ENCODE measurements around the gene E2F4.

Gene E2F4
- total RNA-seq, result 109 to 207 (median 129) reads per million in 4 experiments

DNA sequence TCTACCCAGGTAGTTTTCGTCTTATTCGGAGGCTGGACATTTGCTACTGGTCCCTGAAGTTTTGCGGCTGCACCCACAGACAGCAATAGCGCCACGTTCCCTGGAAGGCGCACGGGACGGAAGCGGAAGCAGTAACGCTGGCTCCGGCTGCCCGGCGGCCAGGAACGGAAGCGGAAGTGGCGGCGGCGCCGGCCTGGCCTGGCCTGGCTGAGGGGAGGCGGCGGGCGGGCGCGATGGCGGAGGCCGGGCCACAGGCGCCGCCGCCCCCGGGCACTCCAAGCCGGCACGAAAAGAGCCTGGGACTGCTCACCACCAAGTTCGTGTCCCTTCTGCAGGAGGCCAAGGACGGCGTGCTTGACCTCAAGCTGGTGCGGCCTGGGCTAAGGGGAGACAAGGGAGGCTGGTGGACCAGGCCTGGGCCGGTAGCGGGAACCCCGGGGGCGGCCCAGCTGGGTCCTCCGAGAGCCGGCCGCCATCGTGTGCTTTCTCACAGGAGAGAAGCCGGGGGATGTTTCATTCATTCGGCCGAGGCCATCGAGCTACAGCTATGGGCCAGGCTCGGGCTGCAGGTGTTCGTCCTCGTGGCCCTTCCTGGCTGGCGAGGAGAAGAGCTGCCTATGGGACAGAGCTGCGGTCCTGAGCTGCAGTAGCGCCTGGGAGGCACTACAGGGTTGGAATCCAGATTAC is at the start of gene E2F4:
TSS of gene E2F4 (plus strand) at position 161 of the 687 bp plus-strand sequence. CDS start at position 234, 73 bp downstream.
- DNase-seq, result peak; percentile 65

- no peak for DNase-seq
Observed at GRCh38 chr16:67142342-67142741, 49.6 kb upstream of the E2F4 start.

DNA sequence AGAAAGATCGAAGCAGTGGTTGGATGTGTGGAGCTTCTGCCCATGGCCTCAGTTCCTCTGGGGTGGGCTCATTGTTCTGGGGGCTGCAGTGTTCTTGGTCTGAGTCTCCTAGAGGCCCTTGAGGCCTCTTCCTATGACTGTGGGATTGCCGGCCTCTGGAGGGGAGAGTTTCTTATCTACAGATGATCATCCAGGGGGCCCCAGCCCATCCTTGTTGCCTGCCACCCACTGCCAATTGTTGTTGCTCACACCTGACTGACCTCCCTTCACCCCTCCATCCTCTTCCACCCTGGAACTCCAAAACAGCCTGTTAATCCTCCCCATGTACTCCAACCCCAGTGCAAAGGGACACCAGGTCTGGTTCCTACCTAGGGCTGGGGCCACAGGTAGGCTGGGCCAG is 47.0 kb upstream of the E2F4 start:
- DNase-seq, result no peak

DNA sequence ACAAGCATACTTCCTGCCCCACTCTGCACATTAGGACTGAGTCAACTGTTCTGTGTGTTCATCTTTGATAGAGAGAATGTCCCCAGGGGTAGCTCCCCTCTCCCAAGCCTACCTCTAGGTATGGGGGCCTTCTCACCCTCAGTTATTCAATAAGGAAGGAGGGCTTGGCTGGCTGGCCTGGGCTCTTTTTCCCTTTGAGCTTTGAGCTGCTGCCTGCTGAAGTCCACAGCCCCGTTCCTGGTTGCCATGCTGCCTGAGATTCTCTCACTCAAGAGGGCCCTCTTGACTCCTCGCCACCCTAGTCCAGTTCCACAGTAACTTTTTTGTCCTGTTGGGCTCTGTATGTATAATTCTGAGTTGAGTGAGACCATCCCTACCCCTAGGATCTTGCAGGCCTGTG is 46.2 kb upstream of the E2F4 start:
- no peak for DNase-seq

GRCh38 chr16:67146523-67147357 is 45.2 kb upstream of the E2F4 start:
- no peak for DNase-seq

DNA sequence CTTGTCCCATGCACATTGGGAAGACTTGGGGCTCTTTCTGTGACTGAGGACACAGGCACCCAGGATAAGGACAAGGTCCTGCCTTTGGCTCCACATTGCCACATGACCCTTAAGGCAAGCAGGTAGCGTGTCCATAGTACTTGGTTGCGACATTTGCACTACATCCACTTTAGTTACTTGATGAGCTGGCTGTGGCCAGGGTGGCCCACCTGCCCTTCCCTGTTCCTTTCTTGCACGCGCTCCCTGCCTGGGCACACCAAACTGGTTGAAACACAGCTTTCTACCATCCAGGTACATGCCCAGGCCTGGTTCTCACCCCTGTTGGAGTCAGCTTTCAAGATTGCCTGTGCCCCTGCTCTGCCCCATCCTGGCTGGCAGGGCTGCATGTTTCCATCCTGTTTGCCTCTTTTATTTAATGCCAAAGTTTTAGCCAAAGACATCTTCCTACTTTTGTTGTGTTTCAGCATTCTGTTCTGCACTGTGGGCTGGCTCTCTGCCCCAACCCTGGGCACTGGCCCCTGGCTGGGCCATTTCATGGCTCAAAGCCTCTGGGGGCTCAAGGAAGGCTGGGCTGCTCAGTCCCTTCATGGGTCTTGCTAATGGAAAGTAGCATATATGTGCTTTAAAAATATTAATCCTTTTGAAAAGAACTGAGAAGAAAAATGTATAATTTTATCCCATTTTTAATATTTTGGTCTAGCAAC is 44.4 kb upstream of the E2F4 start:
- DNase-seq, result no peak

- DNase-seq, result no peak
Observed at GRCh38 chr16:67148221-67148620, 43.7 kb upstream of the E2F4 start.

GRCh38 chr16:67148656-67149275 is 43.2 kb upstream of the E2F4 start:
- no peak for DNase-seq

GRCh38 chr16:67149276-67150046 is 42.5 kb upstream of the E2F4 start:
- DNase-seq, result no peak

GRCh38 chr16:67150047-67150832 is 41.7 kb upstream of the E2F4 start:
- no peak for DNase-seq

DNA sequence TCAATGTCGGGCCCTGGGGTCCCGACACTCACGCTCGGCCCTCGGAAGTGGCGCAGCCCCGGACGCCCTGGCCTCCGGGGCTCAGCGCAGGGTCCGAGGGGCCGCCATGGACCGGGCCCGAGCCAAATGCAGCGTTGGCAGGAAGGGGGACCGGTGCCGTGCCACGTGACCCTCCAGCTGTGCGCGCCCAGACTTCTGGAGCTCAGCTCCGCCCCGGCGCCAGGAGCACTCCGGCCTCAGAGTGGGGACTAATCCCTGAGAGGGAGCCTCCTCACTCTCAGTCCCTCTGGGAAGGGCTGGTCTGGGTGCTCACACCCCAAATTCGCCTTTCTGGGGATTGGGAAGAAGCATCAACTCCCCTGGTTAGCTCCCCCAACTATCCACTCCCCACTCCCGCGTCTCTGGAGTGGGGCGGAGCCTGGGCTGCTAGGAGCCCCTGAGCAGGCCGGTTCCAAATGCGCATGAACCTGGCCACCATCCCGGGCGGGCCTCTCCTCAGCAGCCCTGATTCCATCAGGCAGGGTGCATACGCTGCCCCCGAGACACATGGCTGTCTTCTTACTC is 41.0 kb upstream of the E2F4 start, which contains the start of gene B3GNT9:
TSS of gene B3GNT9 (minus strand) at position 166 of the 564 bp plus-strand sequence. CDS start 513 bp downstream, outside the sequence.
- no peak for DNase-seq

GRCh38 chr16:67151431-67152097 is 40.4 kb upstream of the E2F4 start:
- DNase-seq, result no peak

GRCh38 chr16:67154578-67155294 is 37.2 kb upstream of the E2F4 start:
- no peak for DNase-seq

DNA sequence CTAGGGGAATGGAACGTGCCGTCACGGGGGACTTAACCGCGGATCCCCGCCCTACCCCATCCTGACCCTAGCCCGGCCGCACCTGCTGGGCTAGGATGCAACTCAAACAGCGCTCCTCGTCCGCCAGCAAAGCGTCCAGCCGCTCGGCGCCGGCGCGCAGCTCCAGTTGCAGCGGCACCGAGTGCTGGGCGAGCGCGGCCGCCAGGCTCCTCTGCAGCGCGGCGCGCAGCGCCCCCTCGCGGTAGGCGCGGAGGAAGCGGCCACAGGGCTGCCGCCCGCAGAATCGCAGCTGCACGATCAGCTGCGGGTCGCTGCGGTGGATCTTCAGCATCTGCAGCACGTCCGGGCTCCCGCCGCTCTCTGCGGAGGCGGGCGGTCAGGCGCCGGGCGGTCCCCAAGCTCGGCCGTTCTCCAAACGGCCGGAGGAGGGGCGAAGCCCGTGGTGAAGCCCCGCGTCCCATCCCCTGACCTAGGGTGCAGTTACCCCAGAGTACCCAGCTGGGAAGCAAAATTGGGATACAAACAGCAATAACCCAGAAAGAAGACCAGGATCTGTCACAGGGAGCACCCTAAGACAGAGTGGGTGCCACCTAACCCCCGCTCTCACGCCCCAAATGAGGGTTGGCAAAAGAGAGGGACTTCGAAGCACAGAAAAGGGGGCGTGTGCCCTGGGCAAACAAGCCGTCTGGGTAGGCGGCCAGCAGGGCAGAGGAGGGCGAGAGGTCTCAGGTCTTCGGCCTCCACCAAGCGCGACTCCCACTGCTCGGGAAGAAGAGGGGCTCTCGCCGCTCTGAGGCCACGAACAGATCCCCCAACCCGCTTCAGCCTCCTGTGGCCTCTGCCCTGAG is 36.4 kb upstream of the E2F4 start:
- DNase-seq, result peak; percentile 67

DNA sequence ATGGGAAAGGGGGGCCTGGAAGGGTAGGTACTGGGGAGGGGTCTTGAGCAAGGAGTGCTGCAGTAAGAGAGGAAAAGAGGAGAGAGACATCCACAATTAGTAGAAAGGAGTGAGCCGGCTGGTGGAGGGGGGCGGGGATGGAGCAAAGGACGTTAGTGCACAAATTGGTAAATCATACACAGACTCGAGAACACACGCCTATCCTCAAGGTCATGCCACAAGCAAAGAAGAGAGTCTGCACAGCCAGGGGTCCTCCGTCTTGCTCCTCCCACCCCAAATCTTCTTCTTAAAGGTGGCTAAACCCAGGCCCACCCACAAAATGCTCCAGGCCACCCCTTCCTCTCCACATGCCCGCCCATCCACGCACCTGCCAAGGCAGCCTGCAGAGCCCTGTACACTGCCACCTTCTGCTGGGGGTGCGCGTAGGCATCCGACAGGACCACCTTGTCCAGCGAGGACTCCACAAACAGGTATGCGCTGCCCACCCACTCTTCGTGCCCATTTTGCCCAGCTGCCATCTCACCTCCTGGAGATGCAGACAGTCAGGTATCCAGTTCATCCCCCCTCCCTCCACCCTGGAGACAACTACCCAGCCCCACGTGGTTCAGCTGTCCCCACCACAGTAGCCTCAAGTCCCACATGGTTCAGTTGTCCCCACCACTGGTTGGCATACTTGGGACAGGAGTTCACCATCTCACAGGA is 35.7 kb upstream of the E2F4 start:
- no peak for DNase-seq

- no peak for DNase-seq
Observed at GRCh38 chr16:67157106-67157748, 34.7 kb upstream of the E2F4 start.

- DNase-seq, result no peak
Observed at GRCh38 chr16:67157892-67158635, 33.9 kb upstream of the E2F4 start.
